ENCODE data around the gene TSPAN32.
"Not testable (repeated sequence)": the region's sequence is repeated elsewhere in the genome, so short reads cannot be mapped to it uniquely, and the experiment has no call there.

Gene TSPAN32

GRCh38 chr11:2363130-2363529, 61.3 kb downstream of the TSPAN32 start:
- no peak for DNase-seq (ENCODE audit: low read depth in 4 of 4, low spot score in 1 of 4)

GRCh38 chr11:2363577-2364370, 62.0 kb downstream of the TSPAN32 start:
- no peak for DNase-seq (ENCODE audit: low read depth in 4 of 4, low spot score in 1 of 4)

GRCh38 chr11:2364386-2364785, 62.6 kb downstream of the TSPAN32 start:
- DNase-seq (ENCODE audit: low read depth in 4 of 4, low spot score in 1 of 4), result not testable (repeated sequence)

- no peak for DNase-seq (ENCODE audit: low read depth in 4 of 4, low spot score in 1 of 4)
Measured at GRCh38 chr11:2365571-2366210, 63.9 kb downstream of the TSPAN32 start.

- DNase-seq (ENCODE audit: low read depth in 4 of 4, low spot score in 1 of 4), result no peak
Measured at GRCh38 chr11:2366276-2366675, 64.5 kb downstream of the TSPAN32 start.

- no peak for DNase-seq (ENCODE audit: low read depth in 4 of 4, low spot score in 1 of 4)
Measured at GRCh38 chr11:2366733-2367132, 64.9 kb downstream of the TSPAN32 start.

GRCh38 chr11:2367266-2368160, 65.7 kb downstream of the TSPAN32 start:
- DNase-seq (ENCODE audit: low read depth in 4 of 4, low spot score in 1 of 4), result no peak
